Measurements from ENCODE around the gene KDM5C. TPM values are rescaled to one million over a fixed set of nuclear protein-coding genes. Genes with fewer than 3 reads are reported as not detected.
"Not testable (repeated sequence)": the region's sequence is repeated elsewhere in the genome, so short reads cannot be mapped to it uniquely, and the experiment has no call there.

The KDM5C gene
- total and polyA plus RNA-seq, 2 experiments from 2014 or later = 74.5 to 144 TPM

- H3K27ac ChIP-seq = no peak overlapping the region
- no peak overlapping the region for H3K4me3 ChIP-seq
- no peaks in the 10 kb centered on the region for H3K4me1 ChIP-seq (ENCODE audit: insufficient read depth)
- no peaks in the 10 kb centered on the region for H3K27me3 ChIP-seq
- no peaks in the 10 kb centered on the region for H3K9me2 ChIP-seq (replicated peaks; ENCODE audit: insufficient read depth)
- no peaks in the 10 kb centered on the region for H4K20me1 ChIP-seq (ENCODE audit: insufficient read depth, poor library complexity, severe bottlenecking)
- no peak for DNase-seq (ENCODE audit: low spot score)
- 88% methylated on average over 2 of the region's 2 CpGs for WGBS (ENCODE audit: low lambda C conversion rate, missing lambda C conversion rate)
- H3K36me3 ChIP-seq (replicated peaks; ENCODE audit: insufficient read depth, low read depth) = no peaks in the 10 kb centered on the region
- TF ChIP-seq EZH2 (IDR thresholded peaks at IDR 0.05; ENCODE audit: borderline replicate concordance) (no peak), CTCF (IDR thresholded peaks at IDR 0.05; ENCODE audit: poor library complexity) (no peak), EZH2phosphoT487 (IDR thresholded peaks at IDR 0.05; ENCODE audit: low read depth, severe bottlenecking, unreplicated experiment) (no peak)
- H3K79me2 ChIP-seq = no peaks in the 10 kb centered on the region
- H2AFZ ChIP-seq = no peak overlapping the region
- H3K4me2 ChIP-seq = no peak overlapping the region
- H3K9me3 ChIP-seq (ENCODE audit: low read depth) = no peaks in the 10 kb centered on the region
These were observed 38.7 kb downstream of the KDM5C start for GRCh38 chrX:53186351-53186750.

- H3K36me3 ChIP-seq (replicated peaks; ENCODE audit: insufficient read depth, low read depth) = no peaks in the 10 kb centered on the region
- H3K4me1 ChIP-seq (ENCODE audit: insufficient read depth) = no peaks in the 10 kb centered on the region
- H2AFZ ChIP-seq = no peak overlapping the region
- 84% methylated on average over 2 of the region's 2 CpGs for WGBS (ENCODE audit: low lambda C conversion rate, missing lambda C conversion rate)
- H3K79me2 ChIP-seq = no peaks in the 10 kb centered on the region
- no peak overlapping the region for H3K4me3 ChIP-seq
- H3K9me3 ChIP-seq (ENCODE audit: low read depth) = no peaks in the 10 kb centered on the region
- no peak overlapping the region for H3K27ac ChIP-seq
- no peak for DNase-seq (ENCODE audit: low spot score)
- H4K20me1 ChIP-seq (ENCODE audit: insufficient read depth, poor library complexity, severe bottlenecking) = no peaks in the 10 kb centered on the region
- H3K4me2 ChIP-seq = no peak overlapping the region
- no peak for TF ChIP-seq EZH2phosphoT487 (IDR thresholded peaks at IDR 0.05; ENCODE audit: low read depth, severe bottlenecking, unreplicated experiment)
- TF ChIP-seq CTCF (IDR thresholded peaks at IDR 0.05; ENCODE audit: poor library complexity) = no peak
- no peak for TF ChIP-seq EZH2 (IDR thresholded peaks at IDR 0.05; ENCODE audit: borderline replicate concordance)
- H3K9me2 ChIP-seq (replicated peaks; ENCODE audit: insufficient read depth) = no peaks in the 10 kb centered on the region
- H3K27me3 ChIP-seq = no peaks in the 10 kb centered on the region
These were observed 40.2 kb downstream of the KDM5C start for GRCh38 chrX:53184836-53185235.

GRCh38 chrX:53171356-53171755, 53.7 kb downstream of the KDM5C start:
- Histone ChIP-seq H3K4me3 (no peak overlapping the region), H3K27me3 (no peaks in the 10 kb centered on the region), H3K9me3 (ENCODE audit: low read depth) (no peaks in the 10 kb centered on the region), H3K79me2 (no peaks in the 10 kb centered on the region), H3K9me2 (replicated peaks; ENCODE audit: insufficient read depth) (no peaks in the 10 kb centered on the region), H4K20me1 (ENCODE audit: insufficient read depth, poor library complexity, severe bottlenecking) (no peaks in the 10 kb centered on the region), H3K4me1 (ENCODE audit: insufficient read depth) (no peaks in the 10 kb centered on the region), H3K36me3 (replicated peaks; ENCODE audit: insufficient read depth, low read depth) (no peaks in the 10 kb centered on the region), H3K4me2 (no peak overlapping the region), H2AFZ (no peak overlapping the region), H3K27ac (no peak overlapping the region)
- no peak for DNase-seq (ENCODE audit: low spot score)
- TF ChIP-seq EZH2 (IDR thresholded peaks at IDR 0.05; ENCODE audit: borderline replicate concordance) (no peak), EZH2phosphoT487 (IDR thresholded peaks at IDR 0.05; ENCODE audit: low read depth, severe bottlenecking, unreplicated experiment) (no peak), CTCF (IDR thresholded peaks at IDR 0.05; ENCODE audit: poor library complexity) (no peak)
- WGBS (ENCODE audit: low lambda C conversion rate, missing lambda C conversion rate) = 92% methylated on average over 7 of the region's 7 CpGs

- Histone ChIP-seq H3K36me3 (replicated peaks; ENCODE audit: insufficient read depth, low read depth) (no peaks in the 10 kb centered on the region), H3K27ac (no peak overlapping the region), H3K27me3 (no peaks in the 10 kb centered on the region), H3K79me2 (no peaks in the 10 kb centered on the region), H2AFZ (no peak overlapping the region), H3K4me2 (no peak overlapping the region), H3K4me3 (no peak overlapping the region), H3K9me2 (replicated peaks; ENCODE audit: insufficient read depth) (no peaks in the 10 kb centered on the region), H4K20me1 (ENCODE audit: insufficient read depth, poor library complexity, severe bottlenecking) (no peaks in the 10 kb centered on the region), H3K9me3 (ENCODE audit: low read depth) (no peaks in the 10 kb centered on the region), H3K4me1 (ENCODE audit: insufficient read depth) (no peaks in the 10 kb centered on the region)
- no peak for TF ChIP-seq CTCF (IDR thresholded peaks at IDR 0.05; ENCODE audit: poor library complexity)
- no peak for TF ChIP-seq EZH2phosphoT487 (IDR thresholded peaks at IDR 0.05; ENCODE audit: low read depth, severe bottlenecking, unreplicated experiment)
- no peak for TF ChIP-seq EZH2 (IDR thresholded peaks at IDR 0.05; ENCODE audit: borderline replicate concordance)
- no peak for DNase-seq (ENCODE audit: low spot score)
- 77% methylated on average over 3 of the region's 3 CpGs for WGBS (ENCODE audit: low lambda C conversion rate, missing lambda C conversion rate)
These were observed 58.9 kb downstream of the KDM5C start for GRCh38 chrX:53166103-53166502.

- not testable (repeated sequence) for DNase-seq (ENCODE audit: low spot score); H3K4me1 ChIP-seq (ENCODE audit: insufficient read depth); H3K9me3 ChIP-seq (ENCODE audit: low read depth); H2AFZ ChIP-seq; H3K79me2 ChIP-seq; H3K36me3 ChIP-seq (replicated peaks; ENCODE audit: insufficient read depth, low read depth); H4K20me1 ChIP-seq (ENCODE audit: insufficient read depth, poor library complexity, severe bottlenecking); H3K27ac ChIP-seq; H3K4me2 ChIP-seq; H3K9me2 ChIP-seq (replicated peaks; ENCODE audit: insufficient read depth); H3K27me3 ChIP-seq; H3K4me3 ChIP-seq
- 68% methylated on average over 6 of the region's 6 CpGs for WGBS (ENCODE audit: low lambda C conversion rate, missing lambda C conversion rate)
These were observed 60.4 kb downstream of the KDM5C start for GRCh38 chrX:53164566-53164965.
